HUES6 (cell line): ENCODE data around the gene CHST14.

Experiments used
- H3K27ac ChIP-seq: 2 replicates; pipeline ENCODE4 v1.7.0; 2013; ENCODE audit warnings: low read depth, mild to moderate bottlenecking, low read length, inconsistent platforms
- H3K27me3 ChIP-seq: 2 replicates; pipeline ENCODE4 v1.6.1; 2013; ENCODE audit warnings: low read length; ENCODE audit not compliant: control insufficient read depth, insufficient read depth
- H3K36me3 ChIP-seq: 2 replicates; pipeline ENCODE4 v1.6.1; 2013; ENCODE audit warnings: low read length; ENCODE audit not compliant: control insufficient read depth, insufficient read depth
- H3K4me1 ChIP-seq: 2 replicates; pipeline ENCODE4 v1.6.1; 2013; ENCODE audit warnings: low read length; ENCODE audit not compliant: control insufficient read depth, insufficient read depth
- H3K4me3 ChIP-seq: 2 replicates; pipeline ENCODE4 v1.5.1; 2013; ENCODE audit warnings: low read depth, low read length
- H3K9ac ChIP-seq: one replicate; pipeline ENCODE4 v1.6.1; 2013; ENCODE audit warnings: mild to moderate bottlenecking, low read length
- H3K9me3 ChIP-seq: 2 replicates; pipeline ENCODE4 v1.6.1; 2013; ENCODE audit warnings: low read depth, low read length; ENCODE audit not compliant: control insufficient read depth, insufficient read depth

The CHST14 gene, protein sequence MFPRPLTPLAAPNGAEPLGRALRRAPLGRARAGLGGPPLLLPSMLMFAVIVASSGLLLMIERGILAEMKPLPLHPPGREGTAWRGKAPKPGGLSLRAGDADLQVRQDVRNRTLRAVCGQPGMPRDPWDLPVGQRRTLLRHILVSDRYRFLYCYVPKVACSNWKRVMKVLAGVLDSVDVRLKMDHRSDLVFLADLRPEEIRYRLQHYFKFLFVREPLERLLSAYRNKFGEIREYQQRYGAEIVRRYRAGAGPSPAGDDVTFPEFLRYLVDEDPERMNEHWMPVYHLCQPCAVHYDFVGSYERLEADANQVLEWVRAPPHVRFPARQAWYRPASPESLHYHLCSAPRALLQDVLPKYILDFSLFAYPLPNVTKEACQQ

GRCh38 chr15:40470423-40471104 lies at the start of gene CHST14:
Gene CHST14 (plus strand): TSS chr15:40470984. CDS start chr15:40471214, 230 bp downstream.
- H3K36me3 ChIP-seq: peaks cover 23% of the 10 kb centered on the region
- no peaks in the 10 kb centered on the region for H3K9me3 ChIP-seq
- peaks cover 22% of the 10 kb centered on the region for H3K4me1 ChIP-seq
- peak within 1 kb of the TSS; percentile 12; the same call in 1 of the 2 replicates for H3K27ac ChIP-seq
- H3K9ac ChIP-seq: peak within 1 kb of the TSS; percentile 81
- H3K27me3 ChIP-seq: peaks cover 6% of the 10 kb centered on the region; the same call in 1 of the 2 replicates
- peak within 1 kb of the TSS; percentile 69 for H3K4me3 ChIP-seq

DNA sequence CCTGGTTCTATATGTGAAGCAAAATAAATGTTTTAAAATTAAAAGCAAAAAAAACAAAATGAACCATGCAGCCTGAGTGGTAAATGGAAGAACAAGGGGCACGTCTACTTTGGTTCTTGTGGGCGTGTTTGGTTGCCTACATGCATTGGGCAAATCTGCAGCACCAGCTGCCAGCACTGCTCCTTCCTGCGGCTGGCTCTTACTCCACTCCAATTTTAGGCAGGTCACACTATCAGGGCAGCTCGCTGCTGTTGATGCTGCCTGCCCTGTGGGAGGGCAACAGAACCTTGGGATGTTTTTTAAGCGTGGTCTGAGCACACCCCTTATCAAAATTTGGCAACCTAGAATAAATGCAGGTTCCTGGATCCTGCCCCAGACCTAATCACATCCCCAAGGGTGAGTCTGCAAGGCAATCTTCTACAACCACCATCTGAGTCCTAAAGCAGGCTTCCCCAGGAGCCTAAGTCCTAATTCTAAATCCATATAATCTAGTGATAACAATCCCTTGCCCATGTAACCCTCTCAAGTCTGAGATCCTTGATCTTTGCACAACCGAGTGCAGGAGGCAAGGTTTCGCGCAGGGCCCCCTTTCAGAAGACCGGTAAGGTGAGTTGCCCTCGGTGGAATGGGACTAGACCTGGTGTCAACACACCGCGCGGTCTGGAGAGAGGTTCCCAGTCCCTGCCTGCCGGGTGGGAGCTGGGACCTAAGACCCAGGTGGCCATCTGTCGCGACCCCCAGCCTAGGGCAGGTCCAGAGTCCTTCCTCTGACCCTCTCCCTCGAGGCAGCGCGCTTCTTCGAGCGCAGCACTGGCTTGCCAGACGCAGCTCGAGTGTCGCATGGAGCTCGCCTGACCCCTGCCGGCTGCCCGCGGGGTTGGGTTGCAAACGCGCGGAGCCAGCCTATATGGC lies 49.3 kb upstream of the CHST14 start:
- H3K27me3 ChIP-seq: 0 out of 2 replicates have a peak, but pooled peaks cover 2% of the 10 kb centered on the region
- peaks cover 13% of the 10 kb centered on the region for H3K4me1 ChIP-seq
- H3K36me3 ChIP-seq: peaks cover 17% of the 10 kb centered on the region
- H3K9me3 ChIP-seq: no peaks in the 10 kb centered on the region
- H3K9ac ChIP-seq: no peak overlapping the region
- H3K4me3 ChIP-seq: peak overlapping the region; percentile 35
- H3K27ac ChIP-seq: no peak overlapping the region

DNA sequence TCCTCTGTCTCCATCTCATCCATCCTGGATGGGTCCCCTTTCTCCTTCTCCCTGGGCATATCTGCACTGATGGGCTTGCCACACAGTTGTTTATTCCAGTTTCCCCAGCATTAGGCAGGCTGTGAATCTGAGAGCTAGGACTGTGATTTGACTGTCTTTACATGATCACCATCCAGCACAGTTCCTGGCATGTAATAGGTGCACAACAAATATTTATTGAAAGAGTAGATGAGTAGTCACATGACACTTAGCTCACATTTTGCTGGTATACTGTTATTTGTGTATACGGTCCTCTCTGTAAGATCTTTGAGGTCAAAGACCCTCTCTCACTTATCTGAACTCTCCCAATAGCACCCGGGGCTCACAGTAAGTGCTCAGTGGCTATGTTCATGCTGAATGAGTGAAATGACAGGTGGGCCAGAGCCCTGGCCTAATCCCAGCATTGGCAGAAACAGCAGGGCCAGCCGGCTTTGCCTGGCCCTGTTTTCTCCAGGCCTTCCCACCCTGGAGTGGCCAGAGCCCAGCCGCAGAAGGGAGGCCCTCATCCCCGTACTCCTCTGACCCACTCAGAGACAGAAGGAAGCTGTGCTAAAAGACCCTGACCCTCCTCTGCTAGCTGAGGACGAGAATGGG lies 46.2 kb upstream of the CHST14 start:
- no peak overlapping the region for H3K4me3 ChIP-seq
- no peaks in the 10 kb centered on the region for H3K9me3 ChIP-seq
- peaks cover 21% of the 10 kb centered on the region for H3K4me1 ChIP-seq
- H3K9ac ChIP-seq: no peak overlapping the region
- 0 out of 2 replicates have a peak, but pooled peaks cover 2% of the 10 kb centered on the region for H3K27me3 ChIP-seq
- no peak overlapping the region for H3K27ac ChIP-seq
- H3K36me3 ChIP-seq: no peaks in the 10 kb centered on the region

GRCh38 chr15:40425681-40426080 lies 45.1 kb upstream of the CHST14 start:
- Histone ChIP-seq H3K36me3 (no peaks in the 10 kb centered on the region), H3K4me1 (peaks cover 30% of the 10 kb centered on the region), H3K4me3 (no peak overlapping the region), H3K27ac (no peak overlapping the region), H3K9me3 (no peaks in the 10 kb centered on the region), H3K9ac (no peak overlapping the region), H3K27me3 (0 out of 2 replicates have a peak, but pooled peaks cover 2% of the 10 kb centered on the region)

- Histone ChIP-seq H3K36me3 (no peaks in the 10 kb centered on the region), H3K9me3 (no peaks in the 10 kb centered on the region)
Measured at GRCh38 chr15:40427188-40427587, 43.6 kb upstream of the CHST14 start.

GRCh38 chr15:40428185-40428584 lies 42.6 kb upstream of the CHST14 start:
- H3K4me1 ChIP-seq: peaks cover 19% of the 10 kb centered on the region
- no peak overlapping the region for H3K4me3 ChIP-seq
- H3K9me3 ChIP-seq: no peaks in the 10 kb centered on the region
- no peak overlapping the region for H3K27ac ChIP-seq
- H3K9ac ChIP-seq: no peak overlapping the region
- no peaks in the 10 kb centered on the region for H3K36me3 ChIP-seq
- peaks cover 9% of the 10 kb centered on the region for H3K27me3 ChIP-seq

More at GRCh38 chr15:40427188-40427587, 43.6 kb upstream of the CHST14 start:
- Histone ChIP-seq H3K9ac (no peak overlapping the region), H3K27me3 (peaks cover under 1% of the 10 kb centered on the region; the same call in 1 of the 2 replicates), H3K4me1 (peaks cover 19% of the 10 kb centered on the region), H3K4me3 (no peak overlapping the region), H3K27ac (no peak overlapping the region)

DNA sequence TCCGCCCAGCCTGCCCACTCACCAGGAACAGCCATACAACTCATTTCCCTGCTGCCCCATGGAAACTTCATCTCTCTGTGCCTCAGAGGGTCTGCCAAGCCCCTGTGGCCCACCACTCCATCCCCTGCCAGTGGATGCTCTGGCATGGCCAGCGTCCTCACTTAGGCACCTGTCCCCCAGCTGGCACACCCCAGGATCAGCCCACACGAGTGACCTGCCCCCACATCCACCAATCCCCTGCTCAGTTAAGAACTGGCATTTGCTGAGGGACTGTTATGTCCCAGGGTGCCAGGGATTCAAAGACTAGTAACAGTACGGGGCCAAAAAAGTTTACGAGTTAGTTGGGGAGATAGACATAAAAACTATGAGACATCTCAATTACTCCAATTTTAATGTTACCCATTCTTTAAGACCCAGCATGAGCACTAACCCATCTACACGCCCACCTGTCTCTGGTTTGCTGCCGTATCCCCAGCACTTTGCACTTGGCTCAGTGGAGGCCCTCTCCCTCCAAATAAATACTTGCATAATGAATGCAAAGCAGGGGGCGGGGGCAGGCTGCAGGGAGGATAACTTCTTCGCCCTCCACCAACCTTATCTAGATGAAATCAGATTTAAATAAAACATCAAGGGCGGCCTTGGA lies 41.6 kb upstream of the CHST14 start:
- Histone ChIP-seq H3K9me3 (no peaks in the 10 kb centered on the region), H3K27me3 (peaks cover 19% of the 10 kb centered on the region), H3K4me3 (no peak overlapping the region), H3K36me3 (no peaks in the 10 kb centered on the region), H3K9ac (no peak overlapping the region), H3K27ac (no peak overlapping the region), H3K4me1 (peaks cover 19% of the 10 kb centered on the region)

DNA sequence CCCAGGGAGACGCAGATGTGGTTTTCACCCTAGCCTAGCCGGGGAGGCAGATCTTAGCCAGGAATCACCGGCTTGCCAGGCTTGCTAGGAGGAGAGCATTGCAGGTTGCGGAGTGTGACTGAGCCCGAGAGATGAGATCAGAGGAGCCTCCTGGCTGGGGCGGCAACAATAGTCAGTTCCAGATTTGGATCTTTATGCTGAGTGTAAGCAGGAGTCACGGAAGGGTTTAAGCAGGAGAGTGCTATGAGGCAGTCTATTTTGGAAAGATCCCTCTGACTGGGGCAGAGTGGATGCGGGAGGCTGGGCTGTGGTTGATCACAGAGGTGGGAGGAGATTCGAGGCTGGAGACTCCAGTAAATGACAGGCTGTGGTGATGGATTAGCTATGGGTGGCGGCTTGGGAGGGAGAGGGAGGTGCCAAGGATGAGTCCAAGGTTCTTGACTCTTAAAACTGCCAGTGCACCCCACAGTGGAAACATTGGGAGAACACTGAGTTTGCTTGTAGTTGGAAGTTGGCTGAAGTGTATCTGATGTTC lies 40.4 kb upstream of the CHST14 start:
- H3K9me3 ChIP-seq: no peaks in the 10 kb centered on the region
- H3K27ac ChIP-seq: no peak overlapping the region
- no peak overlapping the region for H3K9ac ChIP-seq
- no peaks in the 10 kb centered on the region for H3K36me3 ChIP-seq
- H3K4me1 ChIP-seq: peaks cover 25% of the 10 kb centered on the region
- peaks cover 30% of the 10 kb centered on the region for H3K27me3 ChIP-seq
- no peak overlapping the region for H3K4me3 ChIP-seq

- peak overlapping the region; percentile 8 for H3K9ac ChIP-seq
- H3K27me3 ChIP-seq: peaks cover 54% of the 10 kb centered on the region
- no peak overlapping the region for H3K27ac ChIP-seq
- H3K36me3 ChIP-seq: no peaks in the 10 kb centered on the region
- H3K9me3 ChIP-seq: no peaks in the 10 kb centered on the region
- peaks cover 38% of the 10 kb centered on the region for H3K4me1 ChIP-seq
- H3K4me3 ChIP-seq: peak overlapping the region; percentile 63
Measured at GRCh38 chr15:40435023-40435709, 35.6 kb upstream of the CHST14 start.
